Panc1 (cell line): ENCODE measurements around the gene DOK5.

ENCODE experiments used
- CTCF ChIP-seq: fragments of 450-650 bp; IDR thresholded peaks from 2 replicates; pipeline ENCODE4 v1.5.1; 2017; ENCODE audit warnings: mild to moderate bottlenecking
- POLR2AphosphoS5 ChIP-seq: IDR thresholded peaks from 2 replicates; pipeline ENCODE4 v1.6.1; 2012; ENCODE audit warnings: mild to moderate bottlenecking, low read depth, low read length, moderate library complexity
- SIN3A ChIP-seq: IDR thresholded peaks from 2 replicates; pipeline ENCODE4 v1.6.1; 2012; ENCODE audit warnings: low read depth, mild to moderate bottlenecking, low read length, moderate library complexity, borderline replicate concordance; ENCODE audit not compliant: insufficient read depth

GRCh38 chr20:54623991-54624569 is 148.7 kb downstream of the DOK5 start:
- TF ChIP-seq SIN3A (no peak), CTCF (no peak), POLR2AphosphoS5 (no peak)
